ENCODE results near the gene OR6Q1. TPM values are rescaled to one million over a fixed set of nuclear protein-coding genes. Genes with fewer than 3 reads are reported as not detected.

OR6Q1 gene
- polyA plus RNA-seq, 1 donor (not counting 4 experiments of a cell fraction or from before 2014, with no cell fraction given): not detected

DNA sequence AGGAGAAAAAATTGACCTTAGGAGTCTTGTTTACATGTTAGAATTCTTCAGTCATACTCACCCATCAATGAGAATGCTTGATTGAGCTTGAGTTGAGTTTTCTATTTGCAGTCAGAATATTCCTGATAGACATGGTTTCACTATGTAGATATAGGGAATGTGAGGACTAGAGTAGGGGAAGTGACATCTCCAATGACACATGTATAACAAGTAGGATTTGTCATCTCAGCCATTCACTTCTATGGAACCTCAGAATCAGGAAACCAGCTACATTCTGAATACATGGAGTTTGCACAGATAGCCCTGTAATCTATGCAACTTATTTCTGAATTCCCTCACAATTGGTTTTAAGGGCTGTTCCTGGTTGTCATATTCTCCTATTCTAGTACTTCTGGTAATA lies 27.2 kb upstream of the OR6Q1 start:
- Histone ChIP-seq H3K79me2 (ENCODE audit: control insufficient read depth, insufficient read depth, low read length) (no peaks in the 10 kb centered on the region), H3K9me1 (ENCODE audit: control insufficient read depth, extremely low read depth, insufficient read depth, low read length) (no peaks in the 10 kb centered on the region), H2AFZ (ENCODE audit: control insufficient read depth, low read length) (no peak overlapping the region), H3K4me1 (ENCODE audit: control insufficient read depth, extremely low read depth, insufficient read depth, low read length) (no peaks in the 10 kb centered on the region), H3K36me3 (ENCODE audit: control insufficient read depth in 2 of 2, extremely low read depth in 1 of 2, insufficient read depth in 2 of 2, low read length in 2 of 2) (no peaks in the 10 kb centered on the region), H3K27ac (ENCODE audit: control insufficient read depth, insufficient read depth, low read length) (no peak overlapping the region), H3K9ac (ENCODE audit: control insufficient read depth, extremely low read depth, insufficient read depth, low read length) (no peak overlapping the region), H3K9me3 (ENCODE audit: control insufficient read depth, low read depth, low read length) (no peaks in the 10 kb centered on the region), H3K27me3 (ENCODE audit: control insufficient read depth, extremely low read depth, insufficient read depth, low read length) (no peaks in the 10 kb centered on the region), H3K4me3 (ENCODE audit: control insufficient read depth in 2 of 3, extremely low read depth in 1 of 3, insufficient read depth in 2 of 3, low read depth in 1 of 3, low read length in 3 of 3) (no peak overlapping the region), H3K4me2 (ENCODE audit: control insufficient read depth, extremely low read depth, insufficient read depth, low read depth, low read length) (no peak overlapping the region), H4K20me1 (ENCODE audit: control insufficient read depth, extremely low read depth, insufficient read depth, low read length) (no peaks in the 10 kb centered on the region)
- dilution Hi-C loops (cut with MboI; ENCODE audit: extremely low pct_ligation_motif_present, low sequenced_read_pairs): no loop called here
- FAIRE-seq: no peak
- TF ChIP-seq, protein P1, sequence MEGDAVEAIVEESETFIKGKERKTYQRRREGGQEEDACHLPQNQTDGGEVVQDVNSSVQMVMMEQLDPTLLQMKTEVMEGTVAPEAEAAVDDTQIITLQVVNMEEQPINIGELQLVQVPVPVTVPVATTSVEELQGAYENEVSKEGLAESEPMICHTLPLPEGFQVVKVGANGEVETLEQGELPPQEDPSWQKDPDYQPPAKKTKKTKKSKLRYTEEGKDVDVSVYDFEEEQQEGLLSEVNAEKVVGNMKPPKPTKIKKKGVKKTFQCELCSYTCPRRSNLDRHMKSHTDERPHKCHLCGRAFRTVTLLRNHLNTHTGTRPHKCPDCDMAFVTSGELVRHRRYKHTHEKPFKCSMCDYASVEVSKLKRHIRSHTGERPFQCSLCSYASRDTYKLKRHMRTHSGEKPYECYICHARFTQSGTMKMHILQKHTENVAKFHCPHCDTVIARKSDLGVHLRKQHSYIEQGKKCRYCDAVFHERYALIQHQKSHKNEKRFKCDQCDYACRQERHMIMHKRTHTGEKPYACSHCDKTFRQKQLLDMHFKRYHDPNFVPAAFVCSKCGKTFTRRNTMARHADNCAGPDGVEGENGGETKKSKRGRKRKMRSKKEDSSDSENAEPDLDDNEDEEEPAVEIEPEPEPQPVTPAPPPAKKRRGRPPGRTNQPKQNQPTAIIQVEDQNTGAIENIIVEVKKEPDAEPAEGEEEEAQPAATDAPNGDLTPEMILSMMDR (optimal IDR thresholded peaks at IDR 0.05 in 1 of 3, IDR thresholded peaks at IDR 0.05 in 1 of 3, conservative IDR thresholded peaks at IDR 0.05 in 1 of 3; ENCODE audit: extremely low read depth in 1 of 3, insufficient read depth in 2 of 3, low read length in 3 of 3): no peak
- no peak for TF ChIP-seq EZH2 (IDR thresholded peaks at IDR 0.05; ENCODE audit: low read length)
- DNase-seq (ENCODE audit: low read depth, low spot score): no peak

DNA sequence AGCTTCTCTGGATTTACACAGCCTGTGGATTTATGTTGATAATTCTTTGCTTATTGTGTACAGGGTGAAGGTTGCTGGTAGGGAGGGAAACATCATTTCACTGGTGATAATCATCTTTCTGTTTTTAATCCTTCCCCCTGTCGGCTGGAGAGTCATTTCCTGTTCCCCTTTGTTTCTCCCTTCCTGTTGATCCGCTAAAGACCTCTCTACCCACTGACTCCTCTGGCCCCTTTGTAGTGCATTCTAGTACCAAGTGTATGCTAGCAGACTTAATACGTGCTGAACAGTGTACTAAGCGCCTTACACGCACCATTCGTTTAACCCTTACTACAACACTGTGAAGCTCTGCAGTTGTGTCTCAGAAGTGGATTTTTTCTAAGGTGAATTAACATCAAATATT lies 26.1 kb upstream of the OR6Q1 start:
- no peak for FAIRE-seq
- dilution Hi-C loops (cut with MboI; ENCODE audit: extremely low pct_ligation_motif_present, low sequenced_read_pairs): no loop called here

More for the DNA sequence above, 26.1 kb upstream of the OR6Q1 start:
- H3K9me1 ChIP-seq (ENCODE audit: control insufficient read depth, extremely low read depth, insufficient read depth, low read length): no peaks in the 10 kb centered on the region
- H3K4me2 ChIP-seq (ENCODE audit: control insufficient read depth, extremely low read depth, insufficient read depth, low read depth, low read length): no peak overlapping the region
- H3K4me1 ChIP-seq (ENCODE audit: control insufficient read depth, extremely low read depth, insufficient read depth, low read length): no peaks in the 10 kb centered on the region
- H3K27me3 ChIP-seq (ENCODE audit: control insufficient read depth, extremely low read depth, insufficient read depth, low read length): no peaks in the 10 kb centered on the region
- H3K9me3 ChIP-seq (ENCODE audit: control insufficient read depth, low read depth, low read length): no peaks in the 10 kb centered on the region
- no peak overlapping the region for H2AFZ ChIP-seq (ENCODE audit: control insufficient read depth, low read length)
- H3K27ac ChIP-seq (ENCODE audit: control insufficient read depth, insufficient read depth, low read length): no peak overlapping the region
- H3K79me2 ChIP-seq (ENCODE audit: control insufficient read depth, insufficient read depth, low read length): no peaks in the 10 kb centered on the region
- no peak for TF ChIP-seq EZH2 (IDR thresholded peaks at IDR 0.05; ENCODE audit: low read length)
- TF ChIP-seq, protein P1 (optimal IDR thresholded peaks at IDR 0.05 in 1 of 3, IDR thresholded peaks at IDR 0.05 in 1 of 3, conservative IDR thresholded peaks at IDR 0.05 in 1 of 3; ENCODE audit: extremely low read depth in 1 of 3, insufficient read depth in 2 of 3, low read length in 3 of 3): no peak
- no peaks in the 10 kb centered on the region for H3K36me3 ChIP-seq (ENCODE audit: control insufficient read depth in 2 of 2, extremely low read depth in 1 of 2, insufficient read depth in 2 of 2, low read length in 2 of 2)
- DNase-seq (ENCODE audit: low read depth, low spot score): no peak
- no peak overlapping the region for H3K9ac ChIP-seq (ENCODE audit: control insufficient read depth, extremely low read depth, insufficient read depth, low read length)
- H3K4me3 ChIP-seq (ENCODE audit: control insufficient read depth in 2 of 3, extremely low read depth in 1 of 3, insufficient read depth in 2 of 3, low read depth in 1 of 3, low read length in 3 of 3): no peak overlapping the region
- H4K20me1 ChIP-seq (ENCODE audit: control insufficient read depth, extremely low read depth, insufficient read depth, low read length): no peaks in the 10 kb centered on the region

Measured in keratinocyte (primary cell).